Stimulated activated CD4-positive, alpha-beta T cell treated with anti-CD3 and anti-CD28 coated beads, TNF-alpha, amount 100 ng/mL, for 24 hours (primary cell): ENCODE data around the gene CDC37.
"Not testable (repeated sequence)": the region's sequence is repeated elsewhere in the genome, so short reads cannot be mapped to it uniquely, and the experiment has no call there.

Source experiments
- DNase-seq, 3 experiments: peaks; one replicate each; pipeline ENCODE4 v3.0.0-alpha.2; 2020; ENCODE audit warnings: low read depth in 3 of 3

The CDC37 gene

GRCh38 chr19:10419646-10420443, 16.5 kb upstream of the CDC37 start:
- DNase-seq = peak in 1 of 3 experiments; percentile 44

GRCh38 chr19:10419200-10419645, 15.9 kb upstream of the CDC37 start:
- no peak for DNase-seq

- no peak for DNase-seq
Observed at GRCh38 chr19:10418485-10419199, 15.3 kb upstream of the CDC37 start.

- no peak for DNase-seq
Observed at GRCh38 chr19:10418235-10418484, 14.8 kb upstream of the CDC37 start.

DNA sequence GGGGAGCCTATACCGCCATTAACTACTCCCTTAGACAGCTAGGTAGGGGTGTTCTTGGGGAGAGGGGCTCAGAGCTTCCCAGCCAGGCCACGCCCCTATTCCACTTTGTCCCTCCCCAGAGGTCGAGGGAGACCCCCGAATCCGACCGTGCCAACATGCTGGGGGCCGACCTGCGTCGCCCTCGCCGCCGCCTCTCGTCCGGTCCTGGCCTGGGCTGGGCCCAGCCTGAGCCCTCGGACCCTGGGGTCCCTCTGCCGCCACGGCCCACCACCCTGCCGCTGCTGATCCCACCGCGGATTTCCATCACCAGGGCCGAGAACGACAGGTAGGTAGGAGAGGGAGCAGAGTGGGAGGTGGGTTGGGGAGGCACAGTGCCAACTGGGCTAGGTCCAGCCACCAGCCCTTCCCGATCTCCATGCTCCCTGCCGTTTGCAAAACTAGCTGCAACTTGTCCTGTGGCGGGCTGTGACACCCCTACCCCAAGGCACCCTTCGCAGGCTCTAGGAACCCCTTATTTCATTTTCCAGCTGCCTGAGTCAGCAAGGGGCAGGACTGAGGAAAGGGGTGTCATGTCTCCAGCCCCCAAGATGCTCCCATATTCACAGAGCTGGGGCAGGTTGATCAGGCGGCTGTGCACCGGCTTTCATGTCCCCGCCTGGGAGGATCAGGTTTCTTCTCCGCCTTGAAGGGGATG, 14.3 kb upstream of the CDC37 start:
- DNase-seq = no peak

- DNase-seq = peak; percentile 86 to 88 (median 87)
Observed at GRCh38 chr19:10416380-10417257, 13.3 kb upstream of the CDC37 start.

GRCh38 chr19:10416083-10416379, 12.7 kb upstream of the CDC37 start:
- no peak for DNase-seq

DNA sequence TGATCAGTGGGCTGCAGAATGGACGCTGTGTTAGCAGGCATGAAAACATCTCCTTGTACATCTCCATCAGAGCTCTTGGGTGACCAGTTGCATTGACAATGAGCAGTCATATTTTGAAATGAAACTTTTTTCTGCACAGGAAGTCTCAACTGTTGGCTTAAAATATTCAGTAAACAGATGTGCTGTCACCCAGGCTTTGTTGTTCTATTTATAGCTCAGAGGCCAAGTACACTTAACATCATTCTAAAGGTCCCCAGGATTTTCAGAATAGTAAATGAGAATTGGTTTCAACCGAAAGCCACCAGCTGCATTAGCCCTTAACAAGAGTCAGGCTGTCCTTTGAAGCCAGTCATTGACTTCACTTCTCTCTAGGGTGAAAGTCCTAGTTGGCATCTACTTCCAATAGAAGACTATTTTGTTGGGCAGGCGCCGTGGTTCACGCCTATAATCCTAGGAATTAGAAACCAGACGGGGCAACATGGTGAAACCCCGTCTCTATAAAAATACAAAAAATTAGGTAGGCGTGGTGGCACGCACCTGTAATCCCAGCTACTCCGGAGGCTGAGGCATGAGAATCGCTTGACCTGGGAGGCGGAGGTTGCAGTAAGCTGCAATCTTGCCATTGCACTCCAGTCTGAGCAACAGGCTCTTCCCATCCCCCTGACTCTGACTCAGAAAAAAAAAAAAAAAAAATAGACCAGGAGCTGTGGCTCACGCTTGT, 9.1 kb upstream of the CDC37 start:
- no peak for DNase-seq

- not testable (repeated sequence) for DNase-seq
Observed at GRCh38 chr19:10411224-10411623, 7.9 kb upstream of the CDC37 start.

DNA sequence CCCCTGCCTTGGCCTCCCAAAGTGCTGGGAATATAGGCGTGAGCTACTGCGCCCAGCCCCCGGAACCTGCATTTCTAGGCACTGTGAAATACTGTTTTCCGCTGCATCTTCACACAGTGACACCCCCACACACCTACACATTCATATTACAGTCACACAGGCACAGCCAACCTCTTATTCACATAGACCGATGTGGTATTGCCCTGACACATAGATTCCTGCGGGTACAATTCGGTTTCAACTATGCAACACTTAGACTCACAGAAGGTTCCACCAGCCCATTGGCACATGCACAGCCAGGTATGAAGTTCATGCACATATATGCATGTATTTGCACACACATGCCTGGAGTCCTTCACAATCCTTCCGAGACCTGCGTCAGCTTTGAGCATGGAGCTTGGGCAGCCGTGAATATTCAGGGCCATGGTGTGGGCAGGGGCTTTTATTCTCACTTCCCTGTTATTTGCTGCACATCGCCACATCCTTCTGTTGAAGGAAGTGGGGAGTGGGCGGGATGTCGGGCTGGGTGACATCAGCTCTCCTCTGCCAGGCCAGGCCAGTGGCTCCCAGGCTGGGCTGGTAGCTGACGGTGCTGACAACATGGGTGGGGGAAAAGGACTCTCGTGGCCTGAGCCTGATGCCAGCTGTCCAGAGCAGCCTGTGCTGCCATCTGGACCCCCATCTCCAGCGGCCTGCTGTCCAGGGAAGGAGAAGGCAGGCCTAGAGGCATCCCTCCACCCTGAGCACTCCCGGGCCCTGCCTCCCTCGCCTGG, 5.4 kb upstream of the CDC37 start:
- DNase-seq = peak in 1 of 3 experiments; percentile 62

DNA sequence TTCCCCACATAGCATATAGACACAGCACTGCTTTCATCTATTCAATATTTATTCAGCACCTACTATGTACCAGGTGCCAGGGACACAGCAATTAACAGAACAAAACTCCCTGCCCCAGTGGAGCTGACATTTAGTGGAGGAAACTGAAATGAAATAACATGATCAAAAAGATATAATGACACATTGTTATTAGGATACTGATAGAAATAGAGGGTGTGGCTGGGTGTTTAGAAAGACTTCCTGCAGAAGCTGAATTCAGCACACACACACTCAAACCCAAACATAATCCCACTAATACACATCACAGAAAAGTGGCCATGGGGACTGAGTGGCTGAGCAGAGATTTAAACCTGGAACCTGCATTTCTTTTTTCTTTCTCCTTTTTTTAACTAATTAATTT, 3.8 kb upstream of the CDC37 start:
- no peak for DNase-seq

- no peak for DNase-seq
Observed at GRCh38 chr19:10406191-10406590, 2.8 kb upstream of the CDC37 start.

- peak in 1 of 3 experiments; percentile 63 for DNase-seq
Observed at GRCh38 chr19:10404888-10405820, 1.8 kb upstream of the CDC37 start.

DNA sequence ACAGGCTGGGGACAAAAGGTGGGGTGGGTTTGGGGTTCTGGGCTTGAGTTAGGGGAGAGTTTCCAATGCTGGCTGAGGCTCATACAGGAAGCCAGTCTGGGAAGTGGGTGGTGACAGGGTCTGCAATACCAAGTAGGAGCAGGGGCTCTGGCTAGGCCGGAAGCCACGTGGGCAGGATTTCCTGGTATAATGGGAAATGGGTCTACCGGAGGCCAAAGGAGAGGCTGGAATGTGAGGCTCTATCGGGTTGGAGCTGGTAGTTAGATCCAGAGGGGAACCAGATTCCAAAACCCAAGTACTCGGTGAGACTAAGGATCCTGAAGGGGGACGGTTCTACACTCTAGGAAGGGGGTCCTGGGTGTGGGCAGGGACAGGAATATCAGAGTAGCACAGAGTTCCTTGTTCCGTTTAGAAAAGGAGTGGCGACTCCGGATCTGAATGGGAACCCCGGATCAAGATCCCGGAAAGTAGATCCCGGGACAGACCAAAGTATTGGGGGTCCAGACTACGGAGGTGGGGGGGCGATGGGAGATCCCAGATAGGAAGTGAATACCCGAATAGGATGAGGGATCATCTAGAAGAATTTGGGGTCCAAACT, 802 bp downstream of the CDC37 start:
- DNase-seq = no peak

DNA sequence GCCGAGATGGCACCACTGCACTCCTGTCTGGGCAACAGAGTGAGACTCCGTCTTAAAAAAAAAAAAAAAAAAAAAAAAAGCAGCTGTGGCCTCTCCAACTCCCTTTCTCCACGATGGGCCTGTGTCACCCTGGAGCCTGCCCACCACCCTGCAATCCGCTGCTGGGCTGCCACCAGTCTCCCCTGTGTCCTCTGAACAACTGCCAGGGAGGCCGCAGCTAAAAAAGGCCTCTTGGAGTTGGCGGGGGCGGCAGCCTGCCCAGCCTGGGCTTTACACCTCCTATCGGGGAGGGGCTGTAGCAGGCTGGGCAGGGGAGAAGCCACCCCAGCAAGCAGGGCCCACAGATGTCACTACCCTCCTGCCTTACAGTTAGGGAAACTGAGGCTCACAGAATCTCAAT, 3.5 kb downstream of the CDC37 start:
- DNase-seq = no peak

GRCh38 chr19:10399340-10399739, 4.0 kb downstream of the CDC37 start:
- not testable (repeated sequence) for DNase-seq

- DNase-seq = no peak
Observed at GRCh38 chr19:10398819-10399218, 4.5 kb downstream of the CDC37 start.

DNA sequence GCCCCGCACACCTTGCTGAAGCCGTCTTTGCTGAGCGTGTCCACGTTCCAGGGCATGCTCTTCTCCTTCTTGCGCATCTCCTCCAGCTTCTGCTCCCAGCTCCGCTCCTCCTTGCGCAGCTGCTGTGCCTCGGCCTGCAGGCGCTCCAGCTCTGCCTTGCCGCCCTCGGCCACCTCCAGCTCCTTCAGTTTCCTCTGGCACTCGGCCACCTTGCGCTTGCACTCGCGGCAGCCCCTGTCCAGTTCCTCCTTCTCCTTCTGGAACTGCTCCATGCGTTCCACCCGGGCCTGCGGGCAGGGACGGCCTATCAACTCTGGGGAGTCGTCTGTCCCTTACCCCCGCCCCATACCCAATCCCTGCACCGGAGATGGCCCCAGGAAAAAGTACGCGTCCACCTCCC, 7.4 kb downstream of the CDC37 start:
- DNase-seq = no peak

DNA sequence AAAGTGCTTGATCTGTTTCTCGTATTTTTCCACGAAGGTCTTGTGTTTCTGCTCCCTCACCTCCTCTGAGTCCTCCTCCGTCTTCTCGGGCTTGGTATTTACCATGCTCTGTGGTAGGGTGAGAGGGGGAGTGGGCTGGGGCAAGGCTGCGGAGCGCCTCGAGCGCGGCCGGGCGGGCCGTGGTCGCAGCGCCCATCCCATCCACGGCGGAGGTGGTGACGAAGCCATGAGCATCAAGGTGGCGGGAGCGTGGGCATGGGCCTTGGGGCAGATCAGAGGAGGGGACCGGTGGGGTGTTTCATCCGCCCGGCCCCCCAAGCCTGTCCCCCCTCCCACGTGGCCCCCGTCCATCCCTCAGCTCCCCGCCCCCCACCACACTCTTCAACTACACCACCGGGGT, 7.9 kb downstream of the CDC37 start:
- DNase-seq = no peak
